Brain pericyte (primary cell): ENCODE data around the gene SUPT5H.

ENCODE experiments used
- DNase-seq: peaks from one replicate; pipeline ENCODE4 v3.0.0-alpha.2; 2012; ENCODE audit warnings: low read depth, low spot score

Gene SUPT5H

DNA sequence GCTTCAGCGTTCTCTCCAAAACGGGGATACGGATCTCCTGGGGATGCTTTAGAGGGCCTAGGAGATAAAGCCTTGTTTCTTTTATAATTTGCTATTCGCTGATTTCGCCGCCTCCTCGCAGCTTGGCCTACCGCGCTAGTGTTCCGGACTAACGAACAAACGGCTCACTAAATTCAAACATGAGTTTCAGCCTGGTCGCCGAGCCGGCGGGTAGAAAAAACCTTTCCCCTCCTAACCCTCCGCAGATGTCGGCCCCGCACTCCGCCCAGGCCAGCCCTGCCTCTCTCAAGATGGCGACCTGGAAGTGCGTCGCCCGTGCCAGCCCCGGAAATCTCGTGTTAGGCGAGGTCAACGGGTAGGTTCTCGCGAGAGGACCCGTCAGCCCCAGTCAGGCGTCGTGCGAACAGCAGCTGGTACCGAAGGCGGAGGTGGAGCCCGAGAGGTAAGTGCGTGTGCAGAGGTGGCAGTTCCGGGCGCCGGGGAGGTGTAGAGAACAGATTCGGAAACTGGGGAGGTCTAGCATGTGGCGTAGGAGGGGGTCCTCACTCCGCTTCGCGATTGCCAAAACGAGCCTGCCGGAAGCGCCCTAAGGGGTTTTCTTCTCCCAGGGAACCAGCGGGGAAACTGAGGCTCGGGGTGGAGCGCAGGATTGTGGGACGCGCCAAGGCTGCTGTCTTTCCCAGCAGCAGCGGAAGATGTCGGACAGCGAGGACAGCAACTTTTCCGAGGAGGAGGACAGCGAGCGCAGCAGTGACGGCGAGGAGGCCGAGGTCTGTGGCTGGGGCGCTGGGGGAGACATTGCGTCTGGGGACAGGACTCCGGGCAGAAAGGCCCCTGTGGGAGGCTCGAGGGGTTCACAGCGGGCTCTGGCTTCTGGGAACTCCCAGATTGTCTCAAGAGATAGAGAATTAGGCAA, at the start of gene SUPT5H:
Gene SUPT5H (plus strand): TSS at position 387 of the 916 bp plus-strand sequence. CDS start 309 bp downstream, at position 696.
- peak; percentile 94 for DNase-seq

DNA sequence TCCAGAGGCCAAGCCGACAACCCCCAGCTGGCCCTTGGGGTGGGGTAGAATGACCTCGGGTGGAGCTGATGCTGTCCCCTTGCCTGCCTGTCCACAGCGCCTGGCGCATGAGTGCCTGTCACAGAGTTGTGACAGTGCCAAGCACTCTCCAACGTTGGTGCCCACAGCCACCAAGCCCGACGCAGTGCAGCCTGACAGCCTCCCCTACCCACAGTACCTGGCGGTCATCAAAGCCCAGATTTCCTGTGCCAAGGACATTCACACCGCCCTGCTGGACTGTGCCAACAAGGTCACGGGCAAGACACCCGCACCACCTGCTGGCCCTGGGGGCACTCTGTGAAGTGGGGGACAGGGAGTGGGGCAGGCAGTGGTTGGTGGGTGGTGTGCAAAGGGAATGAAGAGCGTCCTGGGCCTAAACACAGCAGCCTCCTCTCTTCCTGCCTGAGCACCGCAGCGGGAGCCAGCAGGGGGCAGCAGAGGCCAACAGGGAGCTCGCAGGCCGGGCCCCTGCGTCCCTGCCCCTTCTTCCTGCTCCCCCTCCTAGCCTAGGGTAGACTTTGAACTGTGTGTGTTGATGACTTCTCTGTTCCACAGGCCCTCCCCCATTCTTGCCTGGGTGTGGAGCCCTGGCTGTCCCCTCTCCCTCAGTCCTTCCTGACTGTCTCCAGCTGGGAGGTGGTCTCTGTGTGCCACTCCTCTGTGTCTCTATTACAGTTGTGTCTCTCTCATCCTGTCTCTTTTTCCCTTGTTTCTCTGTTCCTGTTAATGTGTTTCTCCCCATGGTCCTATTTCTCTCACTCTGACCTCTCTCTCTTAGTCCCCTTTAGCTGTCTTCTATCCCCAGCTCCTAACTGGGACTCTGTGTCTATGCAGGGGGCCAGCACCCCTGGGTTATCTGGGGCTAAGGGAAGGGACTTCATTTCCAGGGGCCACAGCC, 47.8 kb upstream of the SUPT5H start:
- DNase-seq, result no peak

DNA sequence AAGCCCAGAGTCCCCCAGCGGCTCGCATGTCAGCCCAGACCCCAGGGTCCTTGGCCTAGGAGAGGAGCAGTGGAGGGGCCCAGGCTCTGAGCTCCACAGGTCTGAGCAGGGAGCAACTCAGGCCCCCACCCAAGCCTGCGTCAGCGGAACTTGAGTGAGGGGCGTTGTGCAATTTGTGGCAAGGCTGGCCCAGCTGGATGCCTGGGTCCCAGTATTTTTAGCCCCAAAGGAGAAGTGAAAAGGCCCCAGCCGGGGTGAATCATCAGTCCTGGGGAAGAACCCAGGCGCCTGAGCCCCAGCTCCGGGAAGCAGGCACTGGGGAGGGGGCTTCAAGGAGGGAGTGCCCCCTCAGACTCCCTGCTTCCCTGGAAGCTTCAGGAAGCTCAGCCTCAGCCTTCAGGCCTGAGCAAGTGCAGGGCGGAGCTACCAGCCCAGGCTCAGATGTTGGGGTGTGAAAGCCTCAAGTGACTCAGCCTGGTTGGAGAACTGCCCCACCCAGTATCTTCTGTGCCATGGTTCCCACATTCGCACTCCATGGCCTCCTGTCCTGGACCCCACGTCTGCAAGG, 47.0 kb upstream of the SUPT5H start:
- DNase-seq, result no peak

DNA sequence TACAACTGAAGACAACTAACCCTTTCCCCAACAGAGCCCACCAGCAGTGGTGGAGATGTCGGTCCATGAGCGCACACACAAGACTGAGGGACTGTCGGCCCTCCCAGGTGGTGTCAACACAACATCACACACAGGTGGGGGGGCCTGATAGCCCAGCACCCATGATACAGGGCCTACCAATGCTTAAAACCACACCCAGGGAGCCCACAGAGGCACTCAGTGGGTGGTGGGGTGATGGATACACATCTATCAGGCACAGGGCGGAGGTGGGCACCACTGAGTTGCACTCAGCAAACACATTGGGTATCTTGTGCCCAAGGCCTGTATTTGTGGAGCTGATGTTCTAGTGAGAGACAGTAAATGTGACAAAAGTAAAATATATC, 45.7 kb upstream of the SUPT5H start:
- no peak for DNase-seq

DNA sequence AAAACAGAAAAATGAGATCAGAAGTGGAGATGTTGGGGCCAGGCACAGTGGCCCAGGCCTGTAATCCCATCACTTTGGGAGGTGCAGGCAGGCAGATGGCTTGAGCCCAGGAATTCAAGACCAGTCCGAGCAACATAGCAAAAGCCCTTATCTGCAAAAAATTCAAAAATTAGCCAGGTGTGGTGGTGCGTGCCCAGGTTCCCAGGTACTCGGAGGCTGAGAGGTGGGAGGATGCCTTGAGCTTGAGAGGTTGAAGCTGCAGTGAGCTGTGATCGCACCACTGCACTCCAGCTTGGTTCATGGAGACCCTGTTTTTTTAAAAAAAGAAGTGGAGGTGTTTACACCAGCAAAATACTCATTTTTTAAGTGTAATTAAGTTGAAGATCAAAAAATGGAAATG, 45.3 kb upstream of the SUPT5H start:
- no peak for DNase-seq

DNA sequence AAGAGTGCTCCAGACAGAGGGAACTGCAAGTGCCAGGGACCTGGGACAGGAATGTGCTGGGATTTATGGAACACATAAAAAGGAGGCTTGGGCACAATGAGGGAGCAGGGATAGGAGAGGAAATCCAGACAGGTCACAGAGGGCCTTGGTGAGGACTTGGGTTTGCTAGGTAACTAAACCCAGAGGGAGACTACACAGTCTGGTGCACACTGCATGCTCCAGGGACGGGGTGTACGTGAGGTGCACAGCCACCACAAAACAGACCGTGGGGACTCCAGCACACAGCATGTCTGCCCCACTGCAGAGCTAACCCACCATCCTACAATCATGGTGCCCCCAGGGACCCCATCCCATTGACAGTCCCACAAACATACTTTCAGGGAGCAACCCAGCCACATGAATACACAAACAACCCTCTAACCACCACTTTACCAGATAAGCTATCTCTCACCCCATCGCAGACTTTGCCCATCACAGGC, 44.3 kb upstream of the SUPT5H start:
- DNase-seq, result no peak

DNA sequence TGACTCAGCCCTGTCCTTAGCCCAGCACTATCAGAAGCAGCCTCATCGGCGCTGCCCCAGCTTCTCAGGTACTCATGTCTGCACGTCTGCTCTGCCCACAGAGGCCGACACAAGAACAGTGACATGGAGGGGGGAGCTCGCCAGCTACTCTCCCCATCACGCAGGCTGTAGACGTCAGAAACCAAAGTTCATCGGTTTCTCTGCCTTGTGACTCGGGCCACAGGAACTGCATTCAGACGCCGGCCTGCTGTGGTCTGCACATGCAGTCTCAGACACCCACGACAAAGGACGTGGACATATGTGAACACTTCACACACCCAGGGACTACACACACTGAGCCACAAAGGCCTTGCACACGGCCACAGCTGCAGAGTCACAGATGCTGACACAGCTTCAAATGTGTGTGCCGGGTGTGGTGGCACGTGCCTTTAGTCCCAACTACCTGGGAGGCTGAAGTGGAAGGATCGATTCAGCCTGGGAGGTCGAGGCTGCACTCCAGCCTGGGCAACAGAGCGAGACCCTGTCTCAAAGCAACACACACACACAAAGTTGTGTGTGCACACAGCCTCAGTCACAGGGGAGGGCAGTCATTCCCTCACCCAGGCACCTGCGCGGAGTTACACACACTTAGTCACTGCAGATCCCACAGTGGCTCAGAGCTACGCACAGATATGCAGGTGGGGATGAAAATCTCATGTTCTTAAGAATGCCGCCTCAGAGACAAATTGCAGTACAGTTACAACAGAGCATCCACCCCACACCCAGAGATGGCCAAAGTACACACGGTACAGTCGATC, 43.6 kb upstream of the SUPT5H start:
- DNase-seq, result no peak

DNA sequence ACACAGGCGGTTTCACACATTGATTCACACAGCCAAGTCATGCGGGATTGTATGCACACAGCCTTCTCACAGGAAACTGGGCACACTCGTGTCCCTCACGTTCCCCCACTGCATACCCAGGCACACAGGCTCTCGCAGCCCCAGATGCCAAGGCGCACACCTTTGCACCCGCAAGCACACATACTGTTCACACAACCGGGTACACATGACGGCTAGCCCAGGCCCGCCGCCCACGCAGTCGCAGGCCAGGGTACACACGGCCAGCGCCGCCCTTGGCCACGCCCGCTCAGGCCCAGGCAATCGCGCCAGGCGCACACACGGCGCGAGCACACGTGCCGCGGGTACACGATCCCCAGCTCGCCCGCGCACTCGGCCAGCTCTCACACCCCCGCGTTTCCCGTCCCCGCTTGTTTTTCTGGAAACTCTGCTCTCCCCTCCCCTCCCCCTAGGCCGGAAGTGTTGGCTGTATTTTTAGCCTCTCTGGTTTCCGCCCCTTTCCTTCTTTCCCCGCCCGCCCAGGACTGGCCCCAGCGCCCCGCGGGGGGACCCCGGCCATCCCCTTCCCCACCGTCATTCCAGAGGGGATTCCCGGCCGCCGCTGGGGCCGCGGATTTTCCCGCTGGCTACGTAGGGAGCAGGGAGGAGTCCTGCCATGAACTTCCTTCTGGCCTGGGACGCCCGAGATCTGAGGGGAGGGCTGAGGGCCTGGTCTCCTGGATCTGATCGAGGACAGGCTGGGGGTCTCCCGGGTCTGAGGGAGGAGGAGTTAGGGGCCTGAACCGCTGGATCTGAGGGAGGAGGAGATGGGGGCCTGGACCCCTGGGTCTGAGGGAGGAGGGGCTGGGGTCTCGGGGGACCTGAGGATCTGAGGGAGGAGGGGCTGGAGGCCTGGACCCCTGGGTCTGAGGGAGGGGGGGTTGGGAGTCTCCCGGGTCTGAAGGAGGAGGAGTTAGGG, 42.8 kb upstream of the SUPT5H start:
- DNase-seq, result peak; percentile 61

DNA sequence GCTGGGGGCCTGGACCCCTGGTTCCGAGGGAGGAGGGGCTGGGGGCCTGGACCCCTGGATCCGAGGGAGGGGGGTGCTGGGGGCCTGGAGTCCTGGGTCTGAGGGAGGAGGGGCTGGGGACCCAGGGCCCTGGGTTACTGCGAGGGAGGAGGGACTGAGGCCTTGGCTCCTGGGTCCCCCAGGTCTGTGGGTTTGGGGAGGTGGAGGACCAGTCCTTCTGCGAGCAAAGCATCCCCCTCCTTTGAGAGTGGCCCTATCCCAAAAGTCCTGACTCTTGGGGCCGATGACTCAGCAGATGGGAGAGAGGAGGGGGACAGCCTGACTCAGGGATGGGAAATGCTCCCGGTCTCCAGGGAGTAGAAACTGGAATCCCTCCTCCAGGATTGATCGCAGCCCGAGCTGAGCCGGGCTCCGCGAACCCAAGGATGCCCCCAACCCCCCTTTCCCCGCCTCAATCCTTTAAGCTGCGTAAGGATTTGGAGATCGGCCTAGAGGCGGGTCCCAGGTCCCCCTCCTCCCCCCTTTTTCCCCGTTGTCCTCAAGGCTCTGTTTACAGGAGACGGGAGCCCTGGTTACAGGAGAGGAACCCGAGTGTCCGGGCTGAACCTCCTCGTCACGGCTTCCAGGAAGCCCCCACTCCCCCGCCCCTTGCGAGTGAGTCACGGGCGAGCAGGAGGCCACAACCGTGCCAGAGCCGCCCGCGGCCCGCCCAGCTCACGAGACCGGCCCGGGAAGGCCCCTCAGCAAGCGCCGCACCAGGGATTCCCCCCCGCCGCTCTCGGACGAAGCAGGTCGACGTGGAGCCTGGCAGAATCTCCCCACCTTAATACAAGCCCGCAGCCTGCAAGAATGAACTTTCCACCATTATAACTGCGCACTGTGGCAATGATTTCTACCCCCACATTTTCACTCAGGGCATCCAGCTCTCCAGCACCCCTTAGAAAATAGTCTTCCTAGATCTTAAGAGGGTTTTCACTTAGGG, 41.8 kb upstream of the SUPT5H start:
- DNase-seq, result peak; percentile 98

DNA sequence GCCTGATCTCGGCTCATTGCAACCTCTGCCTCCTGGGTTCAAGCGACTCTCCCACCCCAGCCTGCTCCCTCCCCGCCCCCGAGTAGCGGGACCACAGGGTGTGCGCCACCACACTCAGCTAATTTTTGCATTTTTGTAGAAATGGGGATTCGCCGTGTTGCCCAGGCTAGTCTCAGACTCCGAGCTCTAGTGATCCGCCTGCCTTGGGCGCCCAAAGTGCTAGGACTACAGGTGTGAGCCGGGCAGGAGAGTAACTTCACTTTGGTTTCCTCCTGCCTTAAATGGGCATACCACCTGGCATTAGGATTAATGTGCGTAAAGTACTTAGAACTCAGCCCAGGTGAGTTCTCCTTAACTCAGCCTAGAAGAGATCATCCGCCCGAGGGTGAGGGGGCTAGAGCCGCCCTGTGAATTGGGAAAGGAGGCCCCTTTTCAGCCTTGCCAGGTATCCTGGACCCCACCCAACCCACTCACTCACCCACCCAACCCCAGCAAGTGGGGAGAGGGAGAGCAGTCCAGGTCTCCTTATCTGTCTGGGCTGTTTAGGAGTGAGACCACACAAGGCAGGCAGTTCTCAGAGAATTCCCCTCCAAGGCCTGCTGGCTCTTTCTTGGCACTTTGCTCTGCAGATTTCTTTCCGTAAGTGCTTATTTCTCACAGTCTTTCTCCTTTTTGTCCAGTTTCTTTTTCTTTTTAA, 40.0 kb upstream of the SUPT5H start:
- DNase-seq, result no peak

DNA sequence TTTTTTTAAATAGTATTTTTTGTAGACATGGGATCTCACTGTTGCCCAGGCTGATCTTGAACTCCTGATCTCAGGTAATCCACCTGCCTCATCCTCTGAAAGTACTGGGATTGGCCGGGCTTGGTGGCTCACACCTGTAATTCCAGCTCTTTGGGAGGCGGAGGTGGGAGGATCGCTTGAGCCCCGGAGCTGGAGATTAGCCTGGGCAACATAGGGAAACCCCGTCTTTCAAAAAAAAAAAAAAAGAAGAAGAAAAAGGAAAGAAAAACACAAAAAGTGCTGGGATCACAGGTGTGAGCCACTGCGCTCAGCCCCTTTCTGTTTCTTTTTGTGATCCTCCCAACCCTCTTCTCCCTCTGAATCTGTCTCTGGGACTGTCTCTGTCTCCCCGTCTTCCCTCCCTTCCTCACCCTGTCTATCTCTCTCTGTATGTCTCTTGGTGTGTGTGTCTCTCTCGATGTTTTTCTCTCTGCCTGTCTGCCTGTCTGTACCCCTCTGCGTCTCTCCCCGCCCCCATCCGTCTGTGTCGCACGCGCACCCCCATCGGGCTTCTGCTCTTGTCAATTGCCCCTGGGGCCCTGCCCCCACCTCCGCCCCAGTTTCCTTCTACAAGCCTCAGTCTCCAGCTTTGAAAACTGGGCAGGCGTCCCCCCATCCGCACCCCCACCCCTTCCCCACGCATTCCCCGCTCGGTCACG, 39.3 kb upstream of the SUPT5H start:
- no peak for DNase-seq

DNA sequence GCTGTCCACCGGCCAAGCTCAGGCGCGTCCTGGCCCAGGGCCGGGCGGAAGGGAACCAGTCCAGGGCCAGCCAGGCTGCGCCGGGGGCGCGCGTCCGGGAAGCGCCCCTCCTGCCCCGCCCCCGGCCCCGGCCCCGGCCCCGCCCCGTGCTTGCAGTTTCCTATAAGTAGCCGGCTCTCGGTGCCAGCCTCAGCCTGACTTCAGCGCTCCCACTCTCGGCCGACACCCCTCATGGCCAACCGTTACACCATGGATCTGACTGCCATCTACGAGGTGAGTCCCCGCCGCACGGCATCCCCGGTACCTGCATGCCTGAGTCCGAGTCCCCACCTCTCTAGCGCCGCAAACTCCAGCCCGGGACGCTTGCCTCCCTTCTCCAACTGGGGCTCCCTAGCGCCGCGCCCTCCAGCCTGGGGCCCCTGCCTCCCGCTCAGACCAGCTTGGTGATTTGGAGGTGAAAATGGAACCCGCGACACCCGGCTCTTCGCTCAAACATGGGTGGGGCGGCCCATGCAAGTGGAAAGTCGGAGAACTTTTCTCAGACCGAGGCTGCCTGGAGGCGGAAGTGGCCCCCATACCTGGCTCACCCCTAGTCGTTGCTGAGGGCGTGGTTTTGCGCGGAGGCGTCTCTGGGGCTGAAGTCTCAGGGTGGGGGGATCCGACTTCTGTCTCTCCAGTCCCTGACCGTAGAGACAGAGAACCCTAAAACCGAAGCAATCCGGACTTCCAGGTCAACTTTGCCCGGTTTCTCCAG, 38.5 kb upstream of the SUPT5H start, which contains the start of gene ZFP36:
Gene ZFP36 (plus strand): TSS at position 192 of the 754 bp plus-strand sequence. CDS start 58 bp downstream, at position 250.
- no peak for DNase-seq

DNA sequence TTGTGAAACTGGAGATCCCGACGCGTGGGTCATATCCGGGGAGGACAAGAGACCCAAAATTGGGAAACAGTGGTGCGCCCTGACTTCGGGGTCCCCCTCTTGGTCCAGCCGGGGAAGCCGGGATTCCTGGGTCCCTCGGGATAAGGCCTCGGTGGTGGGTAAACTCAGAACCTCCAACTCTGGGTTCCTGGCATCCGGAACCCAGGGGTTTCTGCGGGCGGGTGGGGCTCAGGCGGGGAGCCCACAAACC, 38.0 kb upstream of the SUPT5H start:
- no peak for DNase-seq

DNA sequence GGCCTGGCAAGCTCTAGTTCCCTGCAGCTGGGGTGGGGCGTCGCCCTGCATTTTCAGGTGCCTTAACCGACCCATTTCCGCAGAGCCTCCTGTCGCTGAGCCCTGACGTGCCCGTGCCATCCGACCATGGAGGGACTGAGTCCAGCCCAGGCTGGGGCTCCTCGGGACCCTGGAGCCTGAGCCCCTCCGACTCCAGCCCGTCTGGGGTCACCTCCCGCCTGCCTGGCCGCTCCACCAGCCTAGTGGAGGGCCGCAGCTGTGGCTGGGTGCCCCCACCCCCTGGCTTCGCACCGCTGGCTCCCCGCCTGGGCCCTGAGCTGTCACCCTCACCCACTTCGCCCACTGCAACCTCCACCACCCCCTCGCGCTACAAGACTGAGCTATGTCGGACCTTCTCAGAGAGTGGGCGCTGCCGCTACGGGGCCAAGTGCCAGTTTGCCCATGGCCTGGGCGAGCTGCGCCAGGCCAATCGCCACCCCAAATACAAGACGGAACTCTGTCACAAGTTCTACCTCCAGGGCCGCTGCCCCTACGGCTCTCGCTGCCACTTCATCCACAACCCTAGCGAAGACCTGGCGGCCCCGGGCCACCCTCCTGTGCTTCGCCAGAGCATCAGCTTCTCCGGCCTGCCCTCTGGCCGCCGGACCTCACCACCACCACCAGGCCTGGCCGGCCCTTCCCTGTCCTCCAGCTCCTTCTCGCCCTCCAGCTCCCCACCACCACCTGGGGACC, 37.6 kb upstream of the SUPT5H start:
- DNase-seq, result no peak

DNA sequence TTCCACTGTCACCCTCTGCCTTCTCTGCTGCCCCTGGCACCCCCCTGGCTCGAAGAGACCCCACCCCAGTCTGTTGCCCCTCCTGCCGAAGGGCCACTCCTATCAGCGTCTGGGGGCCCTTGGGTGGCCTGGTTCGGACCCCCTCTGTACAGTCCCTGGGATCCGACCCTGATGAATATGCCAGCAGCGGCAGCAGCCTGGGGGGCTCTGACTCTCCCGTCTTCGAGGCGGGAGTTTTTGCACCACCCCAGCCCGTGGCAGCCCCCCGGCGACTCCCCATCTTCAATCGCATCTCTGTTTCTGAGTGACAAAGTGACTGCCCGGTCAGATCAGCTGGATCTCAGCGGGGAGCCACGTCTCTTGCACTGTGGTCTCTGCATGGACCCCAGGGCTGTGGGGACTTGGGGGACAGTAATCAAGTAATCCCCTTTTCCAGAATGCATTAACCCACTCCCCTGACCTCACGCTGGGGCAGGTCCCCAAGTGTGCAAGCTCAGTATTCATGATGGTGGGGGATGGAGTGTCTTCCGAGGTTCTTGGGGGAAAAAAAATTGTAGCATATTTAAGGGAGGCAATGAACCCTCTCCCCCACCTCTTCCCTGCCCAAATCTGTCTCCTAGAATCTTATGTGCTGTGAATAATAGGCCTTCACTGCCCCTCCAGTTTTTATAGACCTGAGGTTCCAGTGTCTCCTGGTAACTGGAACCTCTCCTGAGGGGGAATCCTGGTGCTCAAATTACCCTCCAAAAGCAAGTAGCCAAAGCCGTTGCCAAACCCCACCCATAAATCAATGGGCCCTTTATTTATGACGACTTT, 36.8 kb upstream of the SUPT5H start:
- no peak for DNase-seq
